ENCODE results near the gene TTC13.

The TTC13 gene

DNA sequence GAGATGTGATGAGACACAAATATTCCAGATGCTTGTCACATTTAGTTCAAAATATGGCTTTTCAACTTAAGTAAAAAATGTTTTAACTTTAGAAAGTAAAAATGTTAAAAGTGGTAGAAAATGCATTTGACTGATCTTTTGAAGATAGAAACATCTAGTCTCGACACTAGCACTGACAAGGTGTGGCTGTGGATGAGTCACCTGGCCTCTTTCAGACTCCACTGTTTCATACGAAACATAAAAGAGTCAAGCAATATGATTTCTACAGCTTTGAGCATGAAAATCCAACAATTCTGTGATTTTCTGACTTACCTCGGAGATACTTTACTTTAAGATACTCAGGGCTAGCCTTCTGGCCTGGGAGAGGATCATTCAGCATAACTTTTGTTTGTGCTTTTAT lies 47.7 kb downstream of the TTC13 start:
- no peak overlapping the region for H3K4me3 ChIP-seq (IDR thresholded peaks at IDR 0.05; ENCODE audit: insufficient read depth, low read depth, low read length)
- H3K9ac ChIP-seq: no peak overlapping the region
- no peaks in the 10 kb centered on the region for H3K79me2 ChIP-seq (ENCODE audit: insufficient read depth, low read depth)
- H4K20me1 ChIP-seq (ENCODE audit: insufficient read depth): no peaks in the 10 kb centered on the region
- H3K4me2 ChIP-seq: no peak overlapping the region
- H2AFZ ChIP-seq (ENCODE audit: low read depth): no peak overlapping the region
- no peaks in the 10 kb centered on the region for H3K4me1 ChIP-seq (ENCODE audit: low read depth, poor library complexity, severe bottlenecking)
- H3K27ac ChIP-seq: no peak overlapping the region
- no peaks in the 10 kb centered on the region for H3K27me3 ChIP-seq (ENCODE audit: insufficient read depth, low read depth)
- no peaks in the 10 kb centered on the region for H3K36me3 ChIP-seq (ENCODE audit: insufficient read depth)
- TF ChIP-seq, protein P1, sequence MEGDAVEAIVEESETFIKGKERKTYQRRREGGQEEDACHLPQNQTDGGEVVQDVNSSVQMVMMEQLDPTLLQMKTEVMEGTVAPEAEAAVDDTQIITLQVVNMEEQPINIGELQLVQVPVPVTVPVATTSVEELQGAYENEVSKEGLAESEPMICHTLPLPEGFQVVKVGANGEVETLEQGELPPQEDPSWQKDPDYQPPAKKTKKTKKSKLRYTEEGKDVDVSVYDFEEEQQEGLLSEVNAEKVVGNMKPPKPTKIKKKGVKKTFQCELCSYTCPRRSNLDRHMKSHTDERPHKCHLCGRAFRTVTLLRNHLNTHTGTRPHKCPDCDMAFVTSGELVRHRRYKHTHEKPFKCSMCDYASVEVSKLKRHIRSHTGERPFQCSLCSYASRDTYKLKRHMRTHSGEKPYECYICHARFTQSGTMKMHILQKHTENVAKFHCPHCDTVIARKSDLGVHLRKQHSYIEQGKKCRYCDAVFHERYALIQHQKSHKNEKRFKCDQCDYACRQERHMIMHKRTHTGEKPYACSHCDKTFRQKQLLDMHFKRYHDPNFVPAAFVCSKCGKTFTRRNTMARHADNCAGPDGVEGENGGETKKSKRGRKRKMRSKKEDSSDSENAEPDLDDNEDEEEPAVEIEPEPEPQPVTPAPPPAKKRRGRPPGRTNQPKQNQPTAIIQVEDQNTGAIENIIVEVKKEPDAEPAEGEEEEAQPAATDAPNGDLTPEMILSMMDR (conservative IDR thresholded peaks at IDR 0.05; ENCODE audit: low read depth, low read length): no peak

DNA sequence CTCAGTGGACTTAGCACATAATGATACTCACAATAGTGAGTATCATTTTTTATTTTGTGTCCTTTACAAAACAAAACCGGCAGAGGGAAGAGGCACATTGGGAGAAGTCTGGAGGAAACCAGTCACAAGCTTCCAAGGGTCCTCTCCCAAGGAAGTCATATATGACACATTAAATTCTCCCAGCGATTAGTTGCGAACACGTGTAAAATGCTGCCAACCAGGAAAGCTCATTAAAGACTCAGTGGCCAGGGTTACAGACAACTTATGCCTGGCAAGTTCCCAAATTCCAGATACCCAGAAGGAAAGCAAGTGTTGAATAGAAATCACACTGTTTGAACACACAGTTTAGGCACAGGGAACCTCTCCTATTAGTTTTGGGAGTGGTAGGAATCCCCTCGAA lies 52.5 kb downstream of the TTC13 start:
- Histone ChIP-seq H3K4me1 (ENCODE audit: low read depth, poor library complexity, severe bottlenecking) (no peaks in the 10 kb centered on the region), H4K20me1 (ENCODE audit: insufficient read depth) (no peaks in the 10 kb centered on the region), H3K79me2 (ENCODE audit: insufficient read depth, low read depth) (no peaks in the 10 kb centered on the region), H3K4me2 (no peak overlapping the region), H3K36me3 (ENCODE audit: insufficient read depth) (no peaks in the 10 kb centered on the region), H2AFZ (ENCODE audit: low read depth) (no peak overlapping the region), H3K9ac (no peak overlapping the region), H3K4me3 (IDR thresholded peaks at IDR 0.05; ENCODE audit: insufficient read depth, low read depth, low read length) (no peak overlapping the region), H3K27me3 (ENCODE audit: insufficient read depth, low read depth) (no peaks in the 10 kb centered on the region), H3K27ac (no peak overlapping the region)
- TF ChIP-seq, protein P1 (conservative IDR thresholded peaks at IDR 0.05; ENCODE audit: low read depth, low read length): no peak

DNA sequence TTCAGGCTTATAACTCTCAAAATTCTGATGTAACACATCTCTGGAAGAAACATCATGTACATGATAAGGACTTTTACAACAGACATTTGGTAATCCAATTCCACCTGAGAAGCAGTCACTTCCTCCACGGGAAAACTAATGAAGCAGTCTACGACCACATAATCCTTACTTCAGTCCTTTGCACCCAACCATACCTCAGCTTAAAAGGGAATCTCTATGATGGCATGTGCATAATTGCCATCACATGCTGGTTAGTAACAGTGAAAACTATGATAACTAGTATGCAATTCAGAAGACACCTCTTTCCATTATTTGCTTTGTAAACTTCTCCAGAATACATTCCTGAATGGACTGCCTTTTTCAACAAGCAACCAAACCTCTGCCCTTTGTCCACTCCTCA lies 53.1 kb downstream of the TTC13 start:
- H3K79me2 ChIP-seq (ENCODE audit: insufficient read depth, low read depth): no peaks in the 10 kb centered on the region
- H4K20me1 ChIP-seq (ENCODE audit: insufficient read depth): no peaks in the 10 kb centered on the region
- H3K36me3 ChIP-seq (ENCODE audit: insufficient read depth): no peaks in the 10 kb centered on the region
- no peak overlapping the region for H2AFZ ChIP-seq (ENCODE audit: low read depth)
- H3K27ac ChIP-seq: no peak overlapping the region
- no peaks in the 10 kb centered on the region for H3K4me1 ChIP-seq (ENCODE audit: low read depth, poor library complexity, severe bottlenecking)
- H3K27me3 ChIP-seq (ENCODE audit: insufficient read depth, low read depth): no peaks in the 10 kb centered on the region
- H3K4me3 ChIP-seq (IDR thresholded peaks at IDR 0.05; ENCODE audit: insufficient read depth, low read depth, low read length): no peak overlapping the region
- no peak overlapping the region for H3K4me2 ChIP-seq
- H3K9ac ChIP-seq: no peak overlapping the region
- TF ChIP-seq, protein P1 (conservative IDR thresholded peaks at IDR 0.05; ENCODE audit: low read depth, low read length): no peak

DNA sequence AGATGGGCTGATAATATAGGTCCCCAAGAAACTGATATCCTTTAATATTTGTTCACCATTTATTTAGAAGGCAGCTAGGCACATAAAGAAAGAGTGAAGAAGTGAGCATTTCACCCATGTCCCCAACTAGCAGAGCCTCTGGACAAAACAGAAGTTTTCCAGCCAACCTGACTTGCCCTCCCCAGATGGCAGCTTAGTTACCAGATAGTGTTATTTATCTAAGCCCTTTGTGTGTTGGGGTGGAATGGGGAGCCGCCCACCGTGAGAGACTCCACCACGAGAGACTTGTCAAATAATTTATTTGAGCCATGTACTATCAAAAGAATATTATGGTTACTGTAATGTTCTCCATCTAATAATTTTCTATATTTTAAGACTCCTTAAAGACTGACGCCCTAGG lies 55.5 kb downstream of the TTC13 start:
- Histone ChIP-seq H3K4me3 (IDR thresholded peaks at IDR 0.05; ENCODE audit: insufficient read depth, low read depth, low read length) (no peak overlapping the region), H3K4me2 (no peak overlapping the region), H3K79me2 (ENCODE audit: insufficient read depth, low read depth) (no peaks in the 10 kb centered on the region), H2AFZ (ENCODE audit: low read depth) (no peak overlapping the region), H4K20me1 (ENCODE audit: insufficient read depth) (no peaks in the 10 kb centered on the region), H3K4me1 (ENCODE audit: low read depth, poor library complexity, severe bottlenecking) (no peaks in the 10 kb centered on the region), H3K36me3 (ENCODE audit: insufficient read depth) (no peaks in the 10 kb centered on the region), H3K9ac (no peak overlapping the region), H3K27ac (no peak overlapping the region), H3K27me3 (ENCODE audit: insufficient read depth, low read depth) (no peaks in the 10 kb centered on the region)
- TF ChIP-seq, protein P1 (conservative IDR thresholded peaks at IDR 0.05; ENCODE audit: low read depth, low read length): no peak

DNA sequence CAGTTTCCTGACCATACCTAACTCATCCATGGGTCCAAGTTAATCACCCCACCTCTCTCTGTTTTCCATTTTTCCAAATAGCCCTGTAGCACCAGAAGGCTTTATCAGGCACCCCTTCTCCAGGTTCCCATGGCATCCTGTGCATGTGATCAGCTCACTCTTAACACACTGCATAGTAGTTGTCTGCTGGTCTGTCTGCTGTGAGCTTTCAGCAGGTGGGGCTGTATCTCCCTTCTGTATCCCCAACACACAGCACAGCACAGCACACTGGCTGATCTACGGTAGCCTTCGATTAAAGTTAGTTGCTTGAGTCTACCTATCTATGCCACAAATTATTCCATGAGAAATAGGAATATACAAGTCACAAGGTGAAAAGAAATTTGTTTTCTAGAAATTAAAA lies 56.0 kb downstream of the TTC13 start:
- Histone ChIP-seq H3K4me3 (IDR thresholded peaks at IDR 0.05; ENCODE audit: insufficient read depth, low read depth, low read length) (no peak overlapping the region), H3K27me3 (ENCODE audit: insufficient read depth, low read depth) (no peaks in the 10 kb centered on the region), H3K4me2 (no peak overlapping the region), H4K20me1 (ENCODE audit: insufficient read depth) (no peaks in the 10 kb centered on the region), H3K9ac (no peak overlapping the region), H2AFZ (ENCODE audit: low read depth) (no peak overlapping the region), H3K27ac (no peak overlapping the region), H3K36me3 (ENCODE audit: insufficient read depth) (no peaks in the 10 kb centered on the region), H3K4me1 (ENCODE audit: low read depth, poor library complexity, severe bottlenecking) (no peaks in the 10 kb centered on the region), H3K79me2 (ENCODE audit: insufficient read depth, low read depth) (no peaks in the 10 kb centered on the region)
- TF ChIP-seq, protein P1 (conservative IDR thresholded peaks at IDR 0.05; ENCODE audit: low read depth, low read length): no peak

Data from KMS-11 (cell line).